GM21825 (cell line): Measurements from ENCODE around the gene CBX3.
A peak's percentile ranks its signal among the peaks of the same experiment; 100 is the strongest.
"Not testable (repeated sequence)": the region's sequence is repeated elsewhere in the genome, so short reads cannot be mapped to it uniquely, and the experiment has no call there.

Experiments used
- ATAC-seq: cut with Tn5 transposase; IDR thresholded peaks from one replicate; pipeline ENCODE4 v1.9.1; 2021; ENCODE audit warnings: mild to moderate bottlenecking, moderate library complexity; ENCODE audit not compliant: unreplicated experiment

CBX3 gene

GRCh38 chr7:26200444-26201246 lies 900 bp upstream of the CBX3 start, which contains the start of gene HNRNPA2B1:
HNRNPA2B1 (minus strand) TSS chr7:26200746; CDS start chr7:26200577, 169 bp downstream.
- peak; percentile 59 for ATAC-seq

GRCh38 chr7:26202019-26202990 lies 760 bp downstream of the CBX3 start:
- peak; percentile 3 for ATAC-seq

GRCh38 chr7:26203016-26203415 lies 1.5 kb downstream of the CBX3 start:
- ATAC-seq: no peak

- no peak for ATAC-seq
Observed at GRCh38 chr7:26208040-26208439, 6.5 kb downstream of the CBX3 start.

- ATAC-seq: no peak
Observed at GRCh38 chr7:26212921-26213718, 11.6 kb downstream of the CBX3 start.

GRCh38 chr7:26213807-26214515 lies 12.4 kb downstream of the CBX3 start:
- no peak for ATAC-seq

- ATAC-seq: no peak
Observed at GRCh38 chr7:26216049-26216448, 14.5 kb downstream of the CBX3 start.

GRCh38 chr7:26224359-26224758 lies 22.8 kb downstream of the CBX3 start:
- ATAC-seq: no peak

GRCh38 chr7:26227987-26228386 lies 26.4 kb downstream of the CBX3 start:
- ATAC-seq: no peak

GRCh38 chr7:26233902-26234511 lies 32.5 kb downstream of the CBX3 start:
- ATAC-seq: no peak

- ATAC-seq: no peak
Observed at GRCh38 chr7:26237035-26237807, 35.7 kb downstream of the CBX3 start.

GRCh38 chr7:26238032-26238431 lies 36.5 kb downstream of the CBX3 start:
- no peak for ATAC-seq

GRCh38 chr7:26245150-26245549 lies 43.6 kb downstream of the CBX3 start:
- ATAC-seq: no peak

- ATAC-seq: no peak
Observed at GRCh38 chr7:26250239-26250638, 48.7 kb downstream of the CBX3 start.

GRCh38 chr7:26261866-26262265 lies 60.3 kb downstream of the CBX3 start:
- ATAC-seq: not testable (repeated sequence)
